ENCODE measurements around the gene FSD2. TPM values are rescaled to one million over a fixed set of nuclear protein-coding genes. Genes with fewer than 3 reads are reported as not detected.

FSD2 gene
- total RNA-seq, 4 donors from 2014 or later: 0.13 to 1.6 (median 0.69) TPM

GRCh38 chr15:82789491-82789890 is 16.4 kb downstream of the FSD2 start:
- Histone ChIP-seq H3K27ac (no peak overlapping the region), H3K9me3 (no peaks in the 10 kb centered on the region), H3K4me1 (no peaks in the 10 kb centered on the region), H3K27me3 (no peaks in the 10 kb centered on the region), H3K36me3 (no peaks in the 10 kb centered on the region), H3K4me3 (replicated peaks in 1 of 3) (no peak overlapping the region)
- TF ChIP-seq POLR2A (IDR thresholded peaks at IDR 0.05) (no peak), CTCF (IDR thresholded peaks at IDR 0.05) (no peak)
- WGBS, 2 donors: 88 to 90% methylated on average over 1 of the region's 1 CpG
- no peak for DNase-seq
- intact Hi-C loops (cut with DNase I): no loop called here

- intact Hi-C loops (cut with DNase I): no loop called here
- no peak overlapping the region for H3K27ac ChIP-seq
- H3K4me3 ChIP-seq (replicated peaks in 1 of 3): no peak overlapping the region
- no peaks in the 10 kb centered on the region for H3K9me3 ChIP-seq
- no peaks in the 10 kb centered on the region for H3K4me1 ChIP-seq
- no peak for TF ChIP-seq POLR2A (IDR thresholded peaks at IDR 0.05)
- no peak for TF ChIP-seq CTCF (IDR thresholded peaks at IDR 0.05)
- 87 to 88% methylated on average over 2 of the region's 2 CpGs for WGBS, 2 donors
- H3K36me3 ChIP-seq: no peaks in the 10 kb centered on the region
- DNase-seq: no peak
- no peaks in the 10 kb centered on the region for H3K27me3 ChIP-seq
These were observed 17.4 kb downstream of the FSD2 start for GRCh38 chr15:82788496-82788895.

- intact Hi-C loops (cut with DNase I): no loop called here
- TF ChIP-seq POLR2A (IDR thresholded peaks at IDR 0.05) (no peak), CTCF (IDR thresholded peaks at IDR 0.05) (no peak)
- H3K4me3 ChIP-seq (replicated peaks in 1 of 3): no peak overlapping the region
These were observed 24.5 kb downstream of the FSD2 start for GRCh38 chr15:82781349-82781748.

GRCh38 chr15:82778755-82779154 is 27.1 kb downstream of the FSD2 start:
- WGBS, 2 donors: 87 to 90% methylated on average over 3 of the region's 3 CpGs
- no peaks in the 10 kb centered on the region for H3K9me3 ChIP-seq
- no peaks in the 10 kb centered on the region for H3K4me1 ChIP-seq
- no peak overlapping the region for H3K4me3 ChIP-seq (replicated peaks in 1 of 3)
- no peaks in the 10 kb centered on the region for H3K36me3 ChIP-seq
- H3K27ac ChIP-seq: no peak overlapping the region
- intact Hi-C loops (cut with DNase I): no loop called here
- no peaks in the 10 kb centered on the region for H3K27me3 ChIP-seq
- DNase-seq: no peak
- TF ChIP-seq POLR2A (IDR thresholded peaks at IDR 0.05): no peak
- no peak for TF ChIP-seq CTCF (IDR thresholded peaks at IDR 0.05)

More at GRCh38 chr15:82781349-82781748, 24.5 kb downstream of the FSD2 start:
- Histone ChIP-seq H3K27me3 (no peaks in the 10 kb centered on the region), H3K36me3 (no peaks in the 10 kb centered on the region), H3K4me1 (no peaks in the 10 kb centered on the region), H3K27ac (no peak overlapping the region), H3K9me3 (no peaks in the 10 kb centered on the region)
- no peak for DNase-seq
- WGBS, 2 donors: 81% methylated on average over 4 of the region's 4 CpGs

- 85 to 90% methylated on average over 7 of the region's 7 CpGs for WGBS, 2 donors
- no peak for TF ChIP-seq CTCF (IDR thresholded peaks at IDR 0.05)
- TF ChIP-seq POLR2A (IDR thresholded peaks at IDR 0.05): no peak
- Histone ChIP-seq H3K4me3 (replicated peaks in 1 of 3) (no peak overlapping the region), H3K27me3 (no peaks in the 10 kb centered on the region), H3K4me1 (no peaks in the 10 kb centered on the region), H3K36me3 (no peaks in the 10 kb centered on the region), H3K27ac (no peak overlapping the region), H3K9me3 (no peaks in the 10 kb centered on the region)
- no peak for DNase-seq
- intact Hi-C loops (cut with DNase I): no loop called here
These were observed 31.4 kb downstream of the FSD2 start for GRCh38 chr15:82774496-82774895.

Data from thyroid gland (tissue), 4 donors.